ENCODE data around the gene C5orf52. TPM values are rescaled to one million over a fixed set of nuclear protein-coding genes. Genes with fewer than 3 reads are reported as not detected.
"Not testable (repeated sequence)": the region's sequence is repeated elsewhere in the genome, so short reads cannot be mapped to it uniquely, and the experiment has no call there.

Gene C5orf52
- polyA plus RNA-seq, 1 donor, result 0.87 TPM

DNA sequence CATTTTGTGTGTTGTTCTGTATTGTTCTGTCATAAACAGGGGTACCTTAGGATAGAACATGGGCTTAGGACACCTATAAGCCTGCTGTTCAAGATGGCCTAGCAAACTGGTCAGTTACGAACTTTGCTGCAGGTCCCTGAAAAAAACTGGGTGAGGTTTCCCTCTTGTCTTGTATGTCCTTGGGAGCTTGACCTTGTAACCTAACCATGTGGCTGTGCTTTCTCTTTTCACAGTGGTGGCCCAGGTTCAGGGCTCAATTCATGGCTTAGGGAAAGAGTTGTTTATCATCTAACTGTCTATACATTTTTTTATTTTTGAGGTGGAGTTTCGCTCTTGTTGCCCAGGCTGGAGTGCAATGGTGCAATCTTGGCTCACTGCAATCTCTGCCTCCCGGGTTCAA lies 24.8 kb downstream of the C5orf52 start:
- not testable (repeated sequence) for DNase-seq; H3K4me3 ChIP-seq (ENCODE audit: low read length); H3K4me1 ChIP-seq (ENCODE audit: control insufficient read depth, insufficient read depth, low read length); H3K27ac ChIP-seq (ENCODE audit: low read length); H3K27me3 ChIP-seq (ENCODE audit: control insufficient read depth, insufficient read depth, low read length); H3K36me3 ChIP-seq (ENCODE audit: control insufficient read depth, insufficient read depth, low read length)
- WGBS (ENCODE audit: insufficient coverage, low lambda C conversion rate), result no CpG with 5 or more reads among the region's 3 CpGs
- peaks cover 21% of the 10 kb centered on the region for H3K9me3 ChIP-seq (ENCODE audit: control insufficient read depth, low read depth, low read length)

DNA sequence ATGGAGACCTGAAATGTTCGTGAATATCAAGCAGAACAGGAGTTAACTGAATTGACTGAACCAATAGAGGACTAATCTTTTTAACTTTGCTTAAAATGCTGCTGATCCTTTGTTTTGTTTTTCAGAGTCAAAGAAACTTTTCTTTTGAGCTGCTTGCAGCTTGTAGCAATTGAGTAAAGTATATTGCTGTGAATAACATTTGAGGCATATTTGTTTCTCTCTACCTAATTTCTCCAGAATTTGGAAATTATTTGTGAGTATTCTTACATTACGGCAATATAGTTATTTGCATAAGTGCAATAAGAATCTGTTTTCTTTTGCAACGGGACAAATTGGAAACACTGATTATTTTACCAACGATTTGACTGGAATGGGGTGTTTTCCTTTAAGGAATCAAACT lies 27.3 kb downstream of the C5orf52 start:
- not testable (repeated sequence) for H3K4me1 ChIP-seq (ENCODE audit: control insufficient read depth, insufficient read depth, low read length); H3K27ac ChIP-seq (ENCODE audit: low read length); H3K36me3 ChIP-seq (ENCODE audit: control insufficient read depth, insufficient read depth, low read length); H3K4me3 ChIP-seq (ENCODE audit: low read length); DNase-seq; H3K27me3 ChIP-seq (ENCODE audit: control insufficient read depth, insufficient read depth, low read length)
- peaks cover 18% of the 10 kb centered on the region for H3K9me3 ChIP-seq (ENCODE audit: control insufficient read depth, low read depth, low read length)
- 100% methylated on average over 1 of the region's 4 CpGs for whole genome bisulfite sequencing (ENCODE audit: insufficient coverage, low lambda C conversion rate)

- Histone ChIP-seq H3K9me3 (ENCODE audit: control insufficient read depth, low read depth, low read length) (peaks cover 7% of the 10 kb centered on the region), H3K27me3 (ENCODE audit: control insufficient read depth, insufficient read depth, low read length) (no peaks in the 10 kb centered on the region), H3K4me1 (ENCODE audit: control insufficient read depth, insufficient read depth, low read length) (no peaks in the 10 kb centered on the region), H3K4me3 (ENCODE audit: low read length) (no peak overlapping the region), H3K27ac (ENCODE audit: low read length) (no peak overlapping the region), H3K36me3 (ENCODE audit: control insufficient read depth, insufficient read depth, low read length) (no peaks in the 10 kb centered on the region)
- no peak for DNase-seq
- 83% methylated on average over 3 of the region's 3 CpGs for WGBS (ENCODE audit: insufficient coverage, low lambda C conversion rate)
Observed at GRCh38 chr5:157703736-157704135, 32.4 kb downstream of the C5orf52 start.

- H3K27ac ChIP-seq (ENCODE audit: low read length), result no peak overlapping the region
- H3K36me3 ChIP-seq (ENCODE audit: control insufficient read depth, insufficient read depth, low read length), result no peaks in the 10 kb centered on the region
- WGBS (ENCODE audit: insufficient coverage, low lambda C conversion rate), result no CpG with 5 or more reads among the region's 1 CpG
- DNase-seq, result no peak
- no peaks in the 10 kb centered on the region for H3K9me3 ChIP-seq (ENCODE audit: control insufficient read depth, low read depth, low read length)
- no peak overlapping the region for H3K4me3 ChIP-seq (ENCODE audit: low read length)
- H3K27me3 ChIP-seq (ENCODE audit: control insufficient read depth, insufficient read depth, low read length), result no peaks in the 10 kb centered on the region
- H3K4me1 ChIP-seq (ENCODE audit: control insufficient read depth, insufficient read depth, low read length), result no peaks in the 10 kb centered on the region
Observed at GRCh38 chr5:157708866-157709265, 37.5 kb downstream of the C5orf52 start.

DNA sequence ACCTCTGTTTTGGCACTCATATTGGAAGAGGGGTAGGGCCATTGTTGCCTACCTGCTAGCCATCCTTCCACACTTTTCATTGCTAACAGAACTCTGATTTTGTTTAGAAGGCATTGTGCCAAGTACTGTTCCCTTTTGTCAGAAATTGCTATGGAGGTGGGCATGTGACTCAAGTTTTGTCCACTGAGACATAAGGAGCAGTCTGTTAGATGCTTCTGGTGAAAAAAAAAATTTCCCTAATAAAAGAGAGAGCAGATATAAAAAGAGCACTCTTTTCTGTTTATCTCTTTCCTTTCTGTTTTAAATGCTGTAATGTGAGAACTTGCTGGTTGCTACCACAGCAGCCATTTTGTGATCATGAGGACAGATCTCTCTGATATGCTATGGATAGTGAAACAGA lies 38.0 kb downstream of the C5orf52 start:
- Histone ChIP-seq H3K27me3 (ENCODE audit: control insufficient read depth, insufficient read depth, low read length) (no peaks in the 10 kb centered on the region), H3K4me3 (ENCODE audit: low read length) (no peak overlapping the region), H3K36me3 (ENCODE audit: control insufficient read depth, insufficient read depth, low read length) (no peaks in the 10 kb centered on the region), H3K27ac (ENCODE audit: low read length) (no peak overlapping the region), H3K9me3 (ENCODE audit: control insufficient read depth, low read depth, low read length) (no peaks in the 10 kb centered on the region), H3K4me1 (ENCODE audit: control insufficient read depth, insufficient read depth, low read length) (no peaks in the 10 kb centered on the region)
- DNase-seq, result no peak

DNA sequence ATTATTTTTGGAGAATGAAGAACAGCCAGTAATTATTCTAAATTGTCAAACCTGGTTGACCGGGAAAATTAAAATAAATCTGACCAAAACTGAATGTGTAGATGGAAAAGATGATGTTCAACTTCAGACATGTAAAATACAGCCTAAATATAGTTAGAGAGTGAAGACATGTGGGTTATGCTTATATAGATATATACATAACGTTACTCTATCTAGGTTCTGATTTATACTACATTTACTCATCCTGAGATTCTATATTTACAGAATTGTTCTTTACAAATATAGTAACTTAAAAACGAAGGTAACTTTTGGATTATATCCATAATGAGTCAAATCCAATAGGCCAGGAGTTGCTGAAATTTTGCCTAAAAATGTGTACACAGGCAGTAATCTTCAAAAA lies 39.1 kb downstream of the C5orf52 start:
- 89% methylated on average over 2 of the region's 3 CpGs for WGBS (ENCODE audit: insufficient coverage, low lambda C conversion rate)
- Histone ChIP-seq H3K27ac (ENCODE audit: low read length) (no peak overlapping the region), H3K36me3 (ENCODE audit: control insufficient read depth, insufficient read depth, low read length) (no peaks in the 10 kb centered on the region), H3K4me1 (ENCODE audit: control insufficient read depth, insufficient read depth, low read length) (no peaks in the 10 kb centered on the region), H3K9me3 (ENCODE audit: control insufficient read depth, low read depth, low read length) (no peaks in the 10 kb centered on the region), H3K27me3 (ENCODE audit: control insufficient read depth, insufficient read depth, low read length) (no peaks in the 10 kb centered on the region), H3K4me3 (ENCODE audit: low read length) (no peak overlapping the region)
- no peak for DNase-seq

DNA sequence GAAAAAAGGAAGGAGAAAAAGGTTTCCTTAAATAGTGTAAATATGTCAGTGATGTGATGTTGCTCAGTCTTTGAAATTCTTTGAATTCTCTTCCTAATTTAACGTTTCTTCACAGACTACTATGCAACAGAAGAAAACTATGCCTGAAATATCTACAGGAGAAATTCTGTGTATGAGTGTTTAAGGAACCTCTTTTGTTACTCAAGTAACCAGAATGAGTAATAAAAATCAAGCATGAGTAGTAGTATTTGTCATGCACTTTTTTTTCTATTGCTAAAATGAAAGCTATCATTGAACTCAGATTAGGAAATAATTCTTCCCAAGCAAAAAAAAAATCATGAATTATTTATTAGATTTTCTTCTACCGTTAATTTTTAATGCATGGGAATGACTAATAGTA lies 39.5 kb downstream of the C5orf52 start:
- 40% methylated on average over 1 of the region's 2 CpGs for WGBS (ENCODE audit: insufficient coverage, low lambda C conversion rate)
- Histone ChIP-seq H3K4me1 (ENCODE audit: control insufficient read depth, insufficient read depth, low read length) (no peaks in the 10 kb centered on the region), H3K27ac (ENCODE audit: low read length) (no peak overlapping the region), H3K4me3 (ENCODE audit: low read length) (no peak overlapping the region), H3K27me3 (ENCODE audit: control insufficient read depth, insufficient read depth, low read length) (no peaks in the 10 kb centered on the region), H3K36me3 (ENCODE audit: control insufficient read depth, insufficient read depth, low read length) (no peaks in the 10 kb centered on the region), H3K9me3 (ENCODE audit: control insufficient read depth, low read depth, low read length) (no peaks in the 10 kb centered on the region)
- no peak for DNase-seq

GRCh38 chr5:157713830-157714595 lies 42.7 kb downstream of the C5orf52 start:
- no peaks in the 10 kb centered on the region for H3K9me3 ChIP-seq (ENCODE audit: control insufficient read depth, low read depth, low read length)
- DNase-seq, result no peak
- H3K27ac ChIP-seq (ENCODE audit: low read length), result no peak overlapping the region
- no peaks in the 10 kb centered on the region for H3K36me3 ChIP-seq (ENCODE audit: control insufficient read depth, insufficient read depth, low read length)
- H3K4me3 ChIP-seq (ENCODE audit: low read length), result no peak overlapping the region
- WGBS (ENCODE audit: insufficient coverage, low lambda C conversion rate), result no CpG with 5 or more reads among the region's 4 CpGs
- no peaks in the 10 kb centered on the region for H3K27me3 ChIP-seq (ENCODE audit: control insufficient read depth, insufficient read depth, low read length)
- H3K4me1 ChIP-seq (ENCODE audit: control insufficient read depth, insufficient read depth, low read length), result peaks cover 4% of the 10 kb centered on the region

- Histone ChIP-seq H3K9me3 (ENCODE audit: control insufficient read depth, low read depth, low read length) (no peaks in the 10 kb centered on the region), H3K4me3 (ENCODE audit: low read length) (no peak overlapping the region), H3K4me1 (ENCODE audit: control insufficient read depth, insufficient read depth, low read length) (peaks cover 4% of the 10 kb centered on the region), H3K27ac (ENCODE audit: low read length) (no peak overlapping the region), H3K27me3 (ENCODE audit: control insufficient read depth, insufficient read depth, low read length) (no peaks in the 10 kb centered on the region), H3K36me3 (ENCODE audit: control insufficient read depth, insufficient read depth, low read length) (no peaks in the 10 kb centered on the region)
- DNase-seq, result no peak
Observed at GRCh38 chr5:157714596-157714864, 43.2 kb downstream of the C5orf52 start.

GRCh38 chr5:157718519-157718918 lies 47.2 kb downstream of the C5orf52 start:
- Histone ChIP-seq H3K9me3 (ENCODE audit: control insufficient read depth, low read depth, low read length) (no peaks in the 10 kb centered on the region), H3K4me3 (ENCODE audit: low read length) (no peak overlapping the region), H3K27ac (ENCODE audit: low read length) (no peak overlapping the region), H3K27me3 (ENCODE audit: control insufficient read depth, insufficient read depth, low read length) (no peaks in the 10 kb centered on the region), H3K4me1 (ENCODE audit: control insufficient read depth, insufficient read depth, low read length) (peaks cover 4% of the 10 kb centered on the region), H3K36me3 (ENCODE audit: control insufficient read depth, insufficient read depth, low read length) (no peaks in the 10 kb centered on the region)
- DNase-seq, result peak; percentile 48 to 68
- WGBS (ENCODE audit: insufficient coverage, low lambda C conversion rate), result no CpG with 5 or more reads among the region's 4 CpGs

DNA sequence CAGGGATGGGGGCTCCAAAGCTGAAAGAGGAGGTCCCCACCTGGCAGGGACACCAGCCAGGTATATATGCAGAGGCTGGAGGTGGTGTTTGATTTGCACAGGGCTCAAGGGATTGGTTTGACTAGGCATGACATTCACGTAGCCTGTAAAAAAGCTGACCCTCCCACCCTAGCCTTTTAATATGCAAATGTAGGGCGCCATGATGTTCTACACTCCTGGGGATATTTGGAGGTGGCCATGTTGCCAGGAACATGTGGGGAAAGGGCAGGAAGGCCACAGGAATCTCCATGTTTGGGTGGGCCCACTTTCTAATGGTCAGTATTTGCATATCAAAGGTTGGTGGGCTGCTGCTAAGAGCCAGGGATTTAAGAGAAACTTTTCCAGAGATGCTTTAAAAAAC lies 47.9 kb downstream of the C5orf52 start:
- Histone ChIP-seq H3K27ac (ENCODE audit: low read length) (no peak overlapping the region), H3K4me3 (ENCODE audit: low read length) (no peak overlapping the region), H3K36me3 (ENCODE audit: control insufficient read depth, insufficient read depth, low read length) (no peaks in the 10 kb centered on the region), H3K9me3 (ENCODE audit: control insufficient read depth, low read depth, low read length) (no peaks in the 10 kb centered on the region), H3K27me3 (ENCODE audit: control insufficient read depth, insufficient read depth, low read length) (no peaks in the 10 kb centered on the region), H3K4me1 (ENCODE audit: control insufficient read depth, insufficient read depth, low read length) (peaks cover 4% of the 10 kb centered on the region)
- no peak for DNase-seq
- no CpG with 5 or more reads among the region's 2 CpGs for WGBS (ENCODE audit: insufficient coverage, low lambda C conversion rate)
